Erythroblast (primary cell): Measurements from ENCODE around the gene SOCS3.

Experiments
- GATA1 ChIP-seq: IDR thresholded peaks from 2 replicates; pipeline ENCODE4 v1.6.1; 2011; ENCODE audit warnings: low read depth, mild to moderate bottlenecking, control low read depth, low read length, moderate library complexity
- POLR2A ChIP-seq: IDR thresholded peaks from 2 replicates; pipeline ENCODE4 v1.6.1; 2011; ENCODE audit warnings: mild to moderate bottlenecking, low read length

DNA sequence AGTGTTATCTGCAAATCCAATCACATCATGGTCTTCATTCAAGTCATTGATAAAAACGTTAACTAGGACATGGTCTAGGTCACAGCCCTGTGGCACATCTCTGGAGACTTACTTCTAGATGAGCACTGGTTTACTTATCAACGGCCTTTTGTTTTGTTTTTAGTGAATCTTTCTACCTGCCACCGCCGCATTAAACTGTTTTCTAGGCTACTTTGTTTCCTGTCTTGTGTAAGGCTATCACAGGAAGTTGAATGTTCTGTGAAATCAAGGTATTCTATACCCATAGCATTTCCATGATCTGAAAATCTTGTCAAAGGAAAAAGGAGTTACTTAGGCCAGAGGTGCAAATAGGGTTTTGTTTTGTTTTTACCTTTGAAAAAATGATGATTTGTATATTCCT lies 26.9 kb downstream of the SOCS3 start:
- TF ChIP-seq POLR2A: no peak
- TF ChIP-seq GATA1: no peak
